DMS114 treated with DMSO at 0.1 percent for 48 hours (cell line): ENCODE data around the gene CSTF1.

ENCODE experiments used
- DNase-seq: peaks from one replicate; lab custom pipeline; 2025; ENCODE audit not compliant: unreplicated experiment; lab: John Stamatoyannopoulos, UW

Gene CSTF1

DNA sequence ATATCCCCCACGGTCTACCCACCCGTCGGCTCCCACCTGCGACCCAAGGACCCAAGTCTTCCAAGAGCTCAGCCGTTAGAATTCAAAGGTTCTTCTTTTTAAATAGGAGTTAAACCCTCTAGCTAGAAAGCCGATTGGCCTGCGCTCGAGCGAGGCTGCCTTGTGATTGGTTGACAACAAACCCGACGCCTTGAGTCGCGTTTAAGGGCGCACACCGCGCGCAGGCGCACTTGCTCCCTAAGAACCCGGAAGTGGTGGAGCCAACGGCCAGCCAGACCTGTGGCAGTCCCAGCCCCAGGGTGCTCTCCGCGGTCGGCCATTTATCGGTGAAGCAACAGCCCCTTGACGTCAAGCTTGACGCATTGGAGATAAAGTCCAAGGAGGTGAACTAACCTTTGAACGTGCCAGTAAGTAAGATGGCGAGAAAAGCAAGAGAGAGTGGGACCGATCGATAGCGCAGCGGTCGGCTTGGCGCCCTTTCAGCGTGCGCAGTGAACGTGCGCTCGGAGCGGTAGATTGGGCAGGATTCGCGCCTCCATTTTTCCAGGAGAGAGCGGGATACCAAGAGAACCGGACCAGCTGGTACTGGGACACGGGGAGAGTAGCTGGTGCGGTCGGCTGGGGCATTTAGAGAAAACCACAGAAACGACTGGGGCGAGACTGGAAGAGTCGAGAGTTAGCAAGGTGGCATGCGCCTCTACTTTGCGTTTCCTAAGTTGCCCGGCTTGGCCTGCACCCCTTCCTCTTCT lies at the start of gene CSTF1, which contains the start of gene AURKA:
TSS of gene CSTF1 (plus strand) at position 514 of the 749 bp plus-strand sequence. CDS start 2,908 bp downstream, outside the sequence.
TSS of gene AURKA (minus strand) at position 84 of the 749 bp plus-strand sequence. CDS start 4,018 bp downstream, outside the sequence.
- peak; percentile 93 for DNase-seq

DNA sequence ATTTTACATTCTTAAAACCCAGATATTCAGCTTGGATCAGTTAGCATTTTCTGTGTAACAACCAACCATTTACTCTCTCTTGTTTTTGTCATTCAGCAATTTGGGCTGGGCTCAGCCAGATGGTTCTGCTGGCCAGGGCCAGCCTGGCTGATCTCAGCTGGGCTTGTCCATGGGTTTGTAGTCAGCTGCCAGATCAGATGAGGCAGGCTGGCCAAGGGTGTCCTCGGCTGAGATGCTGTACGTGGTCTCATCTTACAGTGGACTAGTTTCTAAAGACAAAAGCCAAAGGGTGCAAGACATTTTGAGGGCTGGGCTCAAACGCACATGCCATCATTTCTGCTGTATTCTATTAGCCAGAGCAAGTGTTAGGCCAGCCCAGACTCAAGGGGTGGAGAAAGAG lies 49.7 kb upstream of the CSTF1 start:
- no peak for DNase-seq

DNA sequence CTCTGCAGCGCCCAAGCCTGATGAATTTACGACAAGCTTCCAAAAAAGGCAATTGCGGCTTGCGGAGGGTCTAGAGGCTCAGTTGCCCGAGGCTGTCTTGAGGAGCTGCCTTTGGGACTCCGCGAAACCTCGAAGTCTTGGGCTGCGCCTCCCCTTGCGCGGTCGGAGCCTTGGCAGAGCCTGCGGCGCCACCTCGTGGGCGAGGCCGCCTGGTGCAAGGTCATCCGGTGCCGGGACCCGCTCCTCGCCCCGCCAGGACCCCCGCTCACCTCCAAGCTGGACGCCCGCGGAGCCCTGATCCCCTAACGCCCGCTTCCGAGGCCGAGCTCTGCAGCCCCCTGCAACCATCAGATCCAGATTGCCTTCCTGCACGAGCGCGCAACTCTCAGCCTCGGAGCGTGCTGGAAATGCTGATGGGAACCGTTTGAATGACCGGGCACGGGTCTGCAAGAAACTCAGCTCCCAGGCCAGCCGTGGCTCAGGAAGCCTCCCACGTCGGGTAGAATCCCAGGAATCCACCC lies 48.5 kb upstream of the CSTF1 start:
- no peak for DNase-seq

- no peak for DNase-seq
Measured at GRCh38 chr20:56345911-56346310, 46.5 kb upstream of the CSTF1 start.

DNA sequence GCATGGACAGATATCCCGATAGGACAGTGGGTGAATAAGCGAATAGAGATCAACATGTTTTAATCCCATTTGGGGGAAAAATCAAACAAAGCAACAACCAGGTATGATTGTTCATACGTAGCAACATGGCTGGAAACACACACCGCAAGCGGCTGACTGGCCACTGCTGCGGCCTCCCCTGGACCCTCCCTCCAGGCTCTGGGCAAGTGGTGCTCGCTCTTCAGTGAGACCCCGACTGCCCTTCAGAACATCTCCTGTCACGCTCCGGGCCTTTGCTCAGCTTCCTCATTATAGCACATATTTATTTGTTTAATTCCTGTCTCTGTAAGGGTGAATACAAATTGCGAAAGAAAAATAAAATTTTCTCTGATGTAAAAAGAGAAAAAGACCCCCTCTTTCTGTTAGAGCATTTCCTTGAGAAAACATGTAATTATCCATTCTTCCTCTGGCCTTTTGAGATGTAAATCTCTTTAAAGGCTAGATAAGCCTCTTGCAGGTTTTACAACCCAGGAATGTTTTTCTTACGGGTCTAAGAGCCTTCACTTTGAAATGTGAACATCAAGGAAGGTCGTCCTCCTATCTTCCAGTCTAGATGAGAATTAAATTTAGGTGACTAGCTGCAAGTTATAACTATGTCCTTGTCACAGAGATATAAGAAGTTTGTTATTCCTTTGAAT lies 44.7 kb upstream of the CSTF1 start:
- no peak for DNase-seq

- no peak for DNase-seq
Measured at GRCh38 chr20:56348305-56348693, 44.1 kb upstream of the CSTF1 start.

GRCh38 chr20:56348746-56349145 lies 43.7 kb upstream of the CSTF1 start:
- DNase-seq = no peak

- DNase-seq = no peak
Measured at GRCh38 chr20:56350842-56351241, 41.6 kb upstream of the CSTF1 start.

DNA sequence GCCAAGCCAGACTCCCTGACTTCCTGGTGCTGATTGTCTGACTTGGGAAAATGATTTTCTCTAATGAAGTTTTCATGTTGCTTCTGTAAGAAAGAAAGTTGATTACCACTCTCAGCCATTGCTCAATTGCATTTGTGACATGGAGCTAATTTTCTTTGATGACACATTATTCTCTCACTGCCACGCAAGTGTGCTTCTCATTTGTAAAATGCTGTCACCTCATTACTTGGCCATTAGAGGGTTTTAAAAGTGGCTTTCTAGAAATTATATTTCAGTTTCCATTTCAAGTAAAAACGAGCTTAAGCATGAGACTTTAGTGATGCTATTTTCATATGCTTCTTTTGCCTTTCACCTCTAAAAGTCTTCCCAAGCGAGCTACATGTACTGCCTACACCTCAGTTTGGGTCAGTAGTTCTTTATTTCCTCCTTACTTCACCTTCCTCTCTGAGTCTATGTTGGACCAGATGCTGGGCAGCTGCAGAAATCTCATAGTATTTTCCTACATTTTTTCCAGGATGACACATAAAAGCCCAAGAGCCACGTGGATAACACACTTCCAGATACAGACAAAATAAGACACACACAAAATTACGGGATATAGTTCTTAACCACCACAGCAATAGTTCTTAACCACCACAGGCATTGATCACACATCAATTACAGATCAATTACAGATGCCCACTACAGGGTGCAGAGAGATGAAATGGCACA lies 39.9 kb upstream of the CSTF1 start:
- no peak for DNase-seq

DNA sequence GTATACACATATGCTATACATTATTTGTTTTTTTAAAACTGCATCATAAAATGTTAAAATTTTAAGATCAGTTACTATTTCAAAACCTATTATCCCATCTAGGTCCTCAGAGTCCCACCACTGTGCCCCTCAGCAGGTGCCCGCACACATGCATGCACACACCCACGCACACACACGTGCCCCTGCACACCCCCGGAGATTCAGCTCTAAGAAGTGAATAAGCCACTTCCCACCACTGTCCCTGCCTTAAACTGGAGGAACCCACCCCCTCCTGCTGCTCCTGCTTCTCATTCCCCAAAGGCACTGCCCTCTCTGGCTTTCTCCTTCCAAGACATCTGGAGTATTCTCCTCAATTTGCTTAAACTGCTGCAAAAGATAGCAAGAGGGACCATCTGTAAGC lies 39.1 kb upstream of the CSTF1 start:
- no peak for DNase-seq

DNA sequence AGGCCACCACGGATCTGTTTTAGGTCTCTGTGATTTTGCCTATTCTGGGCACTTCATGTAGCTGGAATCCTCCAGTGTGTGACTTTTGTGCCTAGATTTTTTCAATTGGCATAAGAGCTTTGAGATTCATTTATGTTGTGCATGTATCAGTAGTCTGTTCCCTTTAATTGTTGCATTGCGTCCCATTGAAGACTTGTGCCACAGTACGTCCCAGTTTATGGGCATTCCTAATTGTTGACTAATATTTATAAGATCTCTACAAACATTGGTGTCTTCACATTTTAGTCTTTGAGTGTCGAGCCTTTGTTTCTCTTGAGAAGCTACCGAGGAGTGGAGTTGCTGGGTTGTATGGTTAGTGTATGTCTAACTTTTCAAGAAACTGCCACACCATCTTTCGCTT lies 34.4 kb upstream of the CSTF1 start:
- no peak for DNase-seq

DNA sequence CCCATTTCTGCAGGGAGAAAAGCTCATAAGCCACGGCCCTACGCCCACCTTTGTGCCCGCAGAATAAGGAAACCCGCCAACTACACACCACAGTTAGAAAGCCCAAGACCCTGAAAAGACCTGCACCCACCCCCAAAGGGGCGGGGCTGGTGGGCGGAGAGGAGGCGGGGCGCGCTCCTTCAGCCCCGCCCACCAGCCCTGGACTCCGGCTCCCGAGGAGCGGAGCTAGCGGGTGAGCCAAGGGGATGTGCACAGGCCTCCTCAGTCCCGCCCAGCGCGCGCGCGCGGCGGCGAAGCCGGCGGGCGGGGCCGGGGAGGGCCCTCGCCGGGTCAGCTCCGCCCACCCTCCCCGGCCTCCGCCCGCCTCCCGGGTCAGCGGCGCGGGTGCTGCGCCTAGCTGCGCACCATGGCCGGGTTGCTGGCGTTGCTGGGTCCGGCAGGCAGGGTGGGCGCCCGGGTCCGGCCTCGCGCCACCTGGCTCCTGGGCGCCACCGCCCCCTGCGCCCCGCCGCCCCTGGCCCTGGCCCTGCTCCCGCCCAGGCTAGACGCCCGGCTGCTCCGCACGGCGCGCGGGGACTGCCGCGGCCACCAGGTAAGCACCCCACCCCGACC lies 33.7 kb upstream of the CSTF1 start, which contains the start of gene FAM210B:
TSS of gene FAM210B (plus strand) at position 375 of the 612 bp plus-strand sequence. CDS start at position 407, 32 bp downstream.
- peak; percentile 75 for DNase-seq

GRCh38 chr20:56359212-56360132 lies 33.0 kb upstream of the CSTF1 start:
- DNase-seq = peak; percentile 16

DNA sequence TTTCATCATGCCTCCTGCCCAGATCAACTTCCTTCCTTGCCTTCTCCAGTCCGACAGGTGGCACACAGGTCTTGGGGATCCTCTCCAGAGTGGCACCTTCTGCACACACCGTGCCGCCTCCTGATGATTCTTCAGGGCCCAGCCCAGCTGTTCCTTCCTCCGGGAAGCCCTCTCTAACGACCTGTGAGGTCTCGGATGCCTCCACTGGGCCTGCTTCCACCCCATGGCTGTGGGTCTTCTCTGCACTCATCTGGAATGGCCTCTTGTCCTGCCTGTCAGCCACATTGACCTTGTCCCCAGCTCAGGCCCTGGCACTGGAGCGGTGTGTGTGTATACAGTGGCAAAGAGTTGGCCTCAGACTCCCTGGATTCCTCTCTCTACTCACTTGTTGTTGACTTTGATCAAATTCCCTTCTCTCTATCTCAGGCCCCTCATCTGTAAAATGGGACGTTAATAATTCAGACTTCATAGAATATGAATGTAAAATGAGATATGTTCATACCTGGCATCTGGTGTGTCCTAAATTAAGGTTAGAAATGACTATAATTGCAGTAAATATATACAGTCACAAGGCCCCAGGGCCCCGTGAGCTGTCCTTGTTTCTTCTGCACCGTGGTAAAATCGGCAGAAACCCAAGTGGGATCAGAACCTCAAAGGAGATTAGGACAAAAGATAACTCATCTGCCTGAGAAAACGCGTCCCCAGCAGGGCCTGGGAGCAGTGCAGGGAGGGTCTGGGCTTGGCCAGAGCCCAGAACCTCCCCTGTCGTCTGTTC lies 32.1 kb upstream of the CSTF1 start:
- DNase-seq = no peak

- DNase-seq = no peak
Measured at GRCh38 chr20:56360908-56361205, 31.6 kb upstream of the CSTF1 start.

GRCh38 chr20:56361900-56362299 lies 30.5 kb upstream of the CSTF1 start:
- DNase-seq = no peak

DNA sequence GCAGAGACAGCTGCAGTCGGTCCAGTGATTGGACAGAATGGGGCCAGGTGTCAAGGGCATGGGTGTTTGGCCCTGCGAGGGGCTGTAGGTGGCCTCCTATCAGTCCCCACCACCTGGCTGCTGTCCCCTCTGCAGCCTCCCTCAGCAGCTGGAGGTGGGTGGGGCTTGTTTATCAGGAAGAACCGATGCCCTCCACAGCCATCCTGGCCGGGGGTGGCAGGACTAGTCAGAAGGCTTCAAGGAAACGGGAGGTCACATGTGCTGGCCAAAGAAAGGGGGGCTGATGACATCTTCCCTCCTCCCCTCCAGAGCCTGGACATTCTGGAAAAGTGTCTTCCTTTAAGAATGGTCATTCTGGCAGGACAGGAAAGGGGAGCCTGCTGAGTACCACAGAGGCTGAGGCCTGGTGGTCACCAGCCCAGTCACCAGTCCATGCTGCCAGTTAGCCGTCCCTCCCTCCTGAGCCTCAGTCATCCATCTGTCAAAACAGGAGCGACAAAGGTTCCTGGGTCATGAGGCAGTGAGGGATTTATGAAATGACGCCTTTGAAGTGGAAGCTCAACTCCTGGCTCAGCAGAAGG lies 29.5 kb upstream of the CSTF1 start:
- no peak for DNase-seq

- no peak for DNase-seq
Measured at GRCh38 chr20:56363491-56363890, 29.0 kb upstream of the CSTF1 start.
